Dermis microvascular lymphatic vessel endothelial cell (primary cell): Measurements from ENCODE around the gene ABHD18. TPM values are rescaled to one million over a fixed set of nuclear protein-coding genes. Genes with fewer than 3 reads are reported as not detected.
"Not testable (repeated sequence)": the region's sequence is repeated elsewhere in the genome, so short reads cannot be mapped to it uniquely, and the experiment has no call there.

Source experiments
- DNase-seq, 2 donors: peaks; one replicate each; pipeline versions ENCODE4 v3.0.0 to v3.0.0-alpha.2; 2010; ENCODE audit warnings: low read depth in 2 of 2
- total RNA-seq: library from RNA; depleted of rRNA; stranded (reverse); fragments of >200 nt; gene quantifications from 2 replicates; pipeline ENCODE4 v1.2.1, GENCODE V29; 2014

Gene ABHD18
- total RNA-seq, 1 donor from 2014 or later = 5.6 TPM

GRCh38 chr4:127988638-127989037 is 23.4 kb downstream of the ABHD18 start:
- DNase-seq = no peak

- no peak for DNase-seq
Observed at GRCh38 chr4:127993151-127993550, 27.9 kb downstream of the ABHD18 start.

DNA sequence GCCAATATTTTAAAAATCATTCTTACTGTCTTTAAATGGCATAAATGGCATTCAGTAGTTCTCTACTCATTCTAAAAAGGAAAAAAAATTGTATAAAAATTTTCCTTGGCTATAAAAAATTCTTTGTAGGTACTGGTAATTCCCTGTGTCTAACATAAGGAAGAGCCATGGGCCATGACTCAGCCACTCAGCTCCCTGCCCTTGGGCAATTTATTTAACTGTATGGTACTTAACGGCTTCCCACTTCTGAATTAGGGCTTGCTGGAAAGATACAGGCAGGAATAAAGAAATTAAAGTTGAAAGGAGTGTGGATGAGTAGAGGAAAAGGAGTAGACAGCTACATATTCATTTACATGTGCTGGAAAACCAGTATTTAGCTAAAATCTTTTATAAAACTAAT is 30.6 kb downstream of the ABHD18 start:
- DNase-seq = no peak

- DNase-seq = not testable (repeated sequence)
Observed at GRCh38 chr4:127996521-127996920, 31.3 kb downstream of the ABHD18 start.

- peak in 1 of 2 donors; percentile 35 for DNase-seq
Observed at GRCh38 chr4:127997534-127998388, 32.6 kb downstream of the ABHD18 start.

- no peak for DNase-seq
Observed at GRCh38 chr4:128006592-128006991, 41.4 kb downstream of the ABHD18 start.

- DNase-seq = no peak
Observed at GRCh38 chr4:128009428-128009827, 44.2 kb downstream of the ABHD18 start.

DNA sequence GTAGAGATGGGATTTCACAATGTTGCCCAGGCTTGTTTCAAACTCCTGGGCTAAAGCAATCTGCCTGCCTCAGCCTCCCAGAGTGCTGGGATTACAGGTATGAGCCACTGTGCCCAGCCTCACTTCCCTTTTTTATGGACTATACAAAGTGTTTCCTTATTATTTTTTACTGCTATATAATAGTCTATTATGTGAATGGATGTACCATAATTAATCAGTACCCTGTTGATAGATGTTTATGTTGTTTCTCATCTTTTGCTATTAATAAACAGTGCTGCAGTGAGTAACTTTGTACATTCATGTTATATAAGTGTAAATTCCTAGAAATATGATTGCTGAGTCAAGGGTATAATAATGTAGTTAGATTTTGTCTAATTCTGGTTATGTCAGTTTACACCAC is 60.1 kb downstream of the ABHD18 start:
- no peak for DNase-seq

- DNase-seq = no peak
Observed at GRCh38 chr4:128029907-128030306, 64.7 kb downstream of the ABHD18 start.

DNA sequence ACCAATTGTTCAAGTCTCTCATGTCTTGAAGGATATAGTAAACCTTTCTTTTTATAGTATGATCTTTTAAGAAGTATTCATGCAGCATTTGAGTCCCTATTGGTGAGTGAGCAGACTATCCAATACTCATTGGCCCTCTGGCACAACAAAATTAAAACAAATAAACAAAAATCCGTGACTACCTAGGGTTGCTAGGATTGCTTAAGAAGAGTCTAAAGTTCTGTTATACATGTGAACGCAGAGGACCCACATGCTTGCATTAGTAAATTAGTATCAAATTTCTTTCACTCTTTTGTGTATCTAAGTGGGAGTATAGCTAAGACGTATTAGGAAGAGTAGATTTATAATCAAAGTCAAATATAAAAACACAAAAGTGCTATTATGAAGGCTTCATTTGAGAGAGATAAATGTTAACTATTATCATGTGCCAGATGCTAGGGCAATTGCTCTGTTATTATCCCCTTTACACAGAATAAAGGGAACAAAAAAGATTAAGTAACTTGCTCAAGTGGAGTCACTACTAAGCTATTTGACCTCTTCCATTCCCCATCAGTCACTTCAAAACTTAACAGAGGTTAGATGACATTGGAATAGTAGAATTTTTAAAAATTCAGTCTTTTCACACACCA is 66.7 kb downstream of the ABHD18 start:
- DNase-seq = no peak

DNA sequence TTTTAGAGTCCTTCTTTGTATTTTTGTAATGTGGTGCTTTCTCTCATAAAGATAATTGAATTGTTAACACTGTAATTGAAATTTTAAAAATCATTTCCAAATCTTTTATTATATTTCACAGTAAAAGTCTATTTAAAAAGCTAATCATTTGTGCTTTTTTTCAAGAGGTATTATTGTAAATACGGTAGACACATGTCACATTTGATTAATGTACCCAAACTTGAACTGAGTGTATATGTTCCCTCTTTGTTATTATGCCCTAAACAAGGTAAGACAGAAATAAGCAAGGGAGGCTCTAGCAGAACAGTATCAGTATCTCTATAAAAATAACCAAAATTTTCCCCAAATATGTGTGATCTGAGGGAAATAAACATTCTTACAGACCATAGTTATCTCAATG is 74.4 kb downstream of the ABHD18 start:
- DNase-seq = no peak

DNA sequence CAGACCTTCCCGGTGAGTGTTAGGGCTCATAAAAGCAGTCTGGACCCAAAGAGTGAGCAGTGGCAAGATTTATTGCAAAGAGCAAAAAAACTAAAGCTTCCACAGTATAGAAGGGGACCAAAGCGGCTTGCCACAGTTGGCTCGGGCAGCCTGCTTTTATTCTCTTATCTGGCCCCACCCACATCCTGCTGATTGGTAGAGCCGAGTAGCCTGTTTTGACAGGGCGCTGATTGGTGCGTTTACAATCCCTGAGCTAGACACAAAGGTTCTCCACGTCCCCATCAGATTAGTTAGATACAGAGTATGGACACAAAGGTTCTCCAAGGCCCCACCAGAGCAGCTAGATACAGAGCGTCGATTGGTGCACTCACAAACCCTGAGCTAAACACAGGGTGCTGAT is 81.8 kb downstream of the ABHD18 start:
- DNase-seq = not testable (repeated sequence)

- DNase-seq = not testable (repeated sequence)
Observed at GRCh38 chr4:128047514-128047913, 82.3 kb downstream of the ABHD18 start.

- not testable (repeated sequence) for DNase-seq
Observed at GRCh38 chr4:128051229-128051628, 86.0 kb downstream of the ABHD18 start.

- not testable (repeated sequence) for DNase-seq
Observed at GRCh38 chr4:128054907-128055306, 89.7 kb downstream of the ABHD18 start.

GRCh38 chr4:128055441-128056206 is 90.4 kb downstream of the ABHD18 start:
- not testable (repeated sequence) for DNase-seq

DNA sequence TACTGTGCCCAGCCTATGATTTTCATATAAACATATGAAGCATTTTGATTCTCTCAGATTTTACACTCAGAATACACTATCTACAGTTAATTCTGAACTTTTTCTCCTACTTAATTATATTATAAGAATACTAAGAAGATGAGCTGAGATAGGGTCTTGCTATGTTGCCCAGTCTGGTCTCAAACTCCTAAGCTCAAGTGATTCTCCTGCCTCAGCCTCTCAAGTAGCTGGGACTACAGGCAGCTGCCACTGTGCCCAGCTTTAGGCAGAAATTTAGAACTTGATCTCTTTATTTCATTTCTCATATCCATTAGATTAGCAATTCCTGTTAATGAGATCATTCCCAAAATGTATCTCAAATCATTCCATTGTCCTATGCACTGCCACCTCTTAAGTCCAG is 91.2 kb downstream of the ABHD18 start:
- no peak for DNase-seq

GRCh38 chr4:128060121-128060698 is 95.0 kb downstream of the ABHD18 start:
- DNase-seq = peak in 1 of 2 donors; percentile 7

GRCh38 chr4:128060699-128061565 is 95.7 kb downstream of the ABHD18 start, which contains the start of gene LARP1B:
Gene LARP1B (plus strand): TSS chr4:128061312. CDS start chr4:128074952, 13,640 bp downstream.
- peak; percentile 86 to 98 for DNase-seq
